Activated CD8-positive, alpha-beta T cell treated with anti-CD3 and anti-CD28 coated beads for 36 hours (primary cell): ENCODE data around the gene TPM1. TPM values are rescaled to one million over a fixed set of nuclear protein-coding genes. Genes with fewer than 3 reads are reported as not detected.

ENCODE experiments used
- ATAC-seq: fragments of 200-7000 bp; cut with Tn5 transposase; one replicate; pipeline ENCODE4 v1.10.0; 2021; ENCODE audit warnings: mild to moderate bottlenecking, moderate library complexity
- CTCF ChIA-PET: fragments of 350-600 bp; sonication (Branson Sonifier 250); formaldehyde crosslinking; loops from one replicate; lab custom pipeline; 2021; ENCODE audit warnings: antibody characterized with exemption; lab: Charles Lee
- POLR2A ChIA-PET: fragments of 350-600 bp; sonication (Branson Sonifier 250); formaldehyde crosslinking; loops from one replicate; lab custom pipeline; 2021; ENCODE audit warnings: antibody characterized with exemption; lab: Charles Lee
- DNase-seq: peaks from one replicate; pipeline ENCODE4 v3.0.0-alpha.2; 2020
- H3K27ac Mint-ChIP-seq: one replicate; pipeline ENCODE4 v1.8.0; 2021; ENCODE audit warnings: mild to moderate bottlenecking, mixed read lengths
- H3K27me3 Mint-ChIP-seq: one replicate; pipeline ENCODE4 v1.8.0; 2021; ENCODE audit warnings: mixed read lengths
- H3K36me3 Mint-ChIP-seq: one replicate; pipeline ENCODE4 v1.8.0; 2021; ENCODE audit warnings: low read depth, mixed read lengths
- H3K4me1 Mint-ChIP-seq: one replicate; pipeline ENCODE4 v1.8.0; 2021; ENCODE audit warnings: low read depth, mixed read lengths
- H3K4me3 Mint-ChIP-seq: one replicate; pipeline ENCODE4 v1.8.0; 2021; ENCODE audit warnings: mild to moderate bottlenecking, moderate library complexity, mixed read lengths
- H3K9me3 Mint-ChIP-seq: one replicate; pipeline ENCODE4 v1.8.0; 2021; ENCODE audit warnings: mixed read lengths
- CTCF ChIP-seq: fragments of 200-600 bp; IDR thresholded peaks from one replicate; pipeline ENCODE4 v1.8.0; 2022; ENCODE audit warnings: antibody characterized with exemption, mild to moderate bottlenecking
- intact Hi-C: fragments of 100-400 bp; cut with micrococcal nuclease; formaldehyde crosslinking; loops from one replicate; pipeline ENCODE4 v1.10.0; 2022
- total RNA-seq, 2 experiments: library from RNA; stranded (reverse); gene quantifications; one replicate each; pipeline ENCODE4 v1.2.3, GENCODE V29; 2021

Gene TPM1
- total RNA-seq, 2 experiments from 2014 or later = 6.0 to 6.3 TPM

DNA sequence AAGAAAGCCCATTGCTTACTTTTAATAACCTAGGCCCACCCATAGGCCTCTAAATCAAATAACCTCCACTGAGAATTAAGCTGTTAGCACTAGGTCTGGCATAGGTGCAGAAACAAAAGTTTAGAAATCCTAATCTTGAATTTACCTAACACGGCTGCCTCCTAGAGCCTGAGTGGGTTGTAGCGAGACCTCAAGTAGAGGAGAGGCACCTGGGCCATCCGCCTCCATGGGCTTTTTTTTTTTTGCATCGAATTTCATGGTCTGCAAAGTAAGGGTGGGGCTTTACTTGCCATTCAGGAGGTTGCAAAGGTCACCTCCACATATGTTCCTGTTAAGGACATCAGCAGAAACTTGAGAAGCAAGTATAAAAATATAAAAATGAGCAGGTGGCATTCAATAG is 6.6 kb upstream of the TPM1 start:
- ChIA-PET CTCF (interaction anchor here (7.9 kb wide), 1 partner anchor 12 kb away, joined by 43 read pairs; no protein-coding TSS in a partner anchor), POLR2A (no interaction called here)
- no peak for ATAC-seq
- intact Hi-C loops = no loop called here
- no peak for TF ChIP-seq CTCF
- no peak for DNase-seq
- no peaks in the 10 kb centered on the region for H3K9me3 Mint-ChIP-seq
- H3K27me3 Mint-ChIP-seq = peaks cover 8% of the 10 kb centered on the region
- no peak overlapping the region for H3K27ac Mint-ChIP-seq
- H3K4me1 Mint-ChIP-seq = no peaks in the 10 kb centered on the region
- no peaks in the 10 kb centered on the region for H3K36me3 Mint-ChIP-seq
- no peak overlapping the region for H3K4me3 Mint-ChIP-seq

DNA sequence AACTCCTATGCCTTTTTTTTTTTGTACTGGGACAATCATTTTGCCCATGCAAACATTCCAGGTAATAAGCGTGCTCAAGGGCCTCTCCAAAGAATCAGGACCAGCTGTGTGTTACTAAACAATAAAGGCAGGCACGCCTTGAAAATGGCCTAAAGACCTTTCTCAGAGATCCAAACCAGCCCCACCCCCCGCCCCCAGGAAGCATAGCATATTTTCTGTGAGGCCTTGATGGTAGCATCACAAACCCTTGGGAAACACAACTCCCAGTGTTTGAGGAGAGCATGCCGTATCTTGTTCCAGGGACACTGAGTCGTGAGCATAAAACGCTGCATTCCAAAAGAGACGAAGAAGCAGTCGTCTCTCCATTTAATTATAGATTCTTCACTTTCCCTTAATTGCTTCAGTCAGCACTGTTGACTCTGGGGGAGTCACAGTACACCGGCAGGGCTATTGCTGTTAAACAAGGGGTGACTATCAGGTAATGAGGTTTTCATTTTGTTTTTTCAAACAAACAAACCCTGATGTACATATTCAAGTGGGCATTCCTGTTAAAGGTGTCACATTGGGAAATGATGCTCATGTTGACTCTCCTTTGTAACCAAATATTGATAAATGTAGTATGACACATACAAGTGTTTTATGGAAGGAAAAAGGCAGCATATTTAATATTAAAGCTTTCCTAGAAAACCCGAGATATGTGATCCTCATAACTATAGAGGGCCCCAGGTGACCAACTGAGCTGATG is 4.4 kb upstream of the TPM1 start:
- Mint-ChIP-seq H3K4me3 (no peak overlapping the region), H3K36me3 (no peaks in the 10 kb centered on the region), H3K4me1 (peaks cover 2% of the 10 kb centered on the region), H3K27me3 (peaks cover 21% of the 10 kb centered on the region), H3K9me3 (no peaks in the 10 kb centered on the region), H3K27ac (no peak overlapping the region)
- intact Hi-C loops = no loop called here
- no peak for TF ChIP-seq CTCF
- ChIA-PET POLR2A (interaction anchor here (0.7 kb wide), 1 partner anchor 373 kb away, joined by 3 read pairs; no protein-coding TSS in a partner anchor), CTCF (interaction anchor here (2.6 to 7.9 kb wide), 2 partner anchors 10 kb away, joined by 30 to 43 read pairs; no protein-coding TSS in a partner anchor)
- DNase-seq (no peak), ATAC-seq (no peak)

DNA sequence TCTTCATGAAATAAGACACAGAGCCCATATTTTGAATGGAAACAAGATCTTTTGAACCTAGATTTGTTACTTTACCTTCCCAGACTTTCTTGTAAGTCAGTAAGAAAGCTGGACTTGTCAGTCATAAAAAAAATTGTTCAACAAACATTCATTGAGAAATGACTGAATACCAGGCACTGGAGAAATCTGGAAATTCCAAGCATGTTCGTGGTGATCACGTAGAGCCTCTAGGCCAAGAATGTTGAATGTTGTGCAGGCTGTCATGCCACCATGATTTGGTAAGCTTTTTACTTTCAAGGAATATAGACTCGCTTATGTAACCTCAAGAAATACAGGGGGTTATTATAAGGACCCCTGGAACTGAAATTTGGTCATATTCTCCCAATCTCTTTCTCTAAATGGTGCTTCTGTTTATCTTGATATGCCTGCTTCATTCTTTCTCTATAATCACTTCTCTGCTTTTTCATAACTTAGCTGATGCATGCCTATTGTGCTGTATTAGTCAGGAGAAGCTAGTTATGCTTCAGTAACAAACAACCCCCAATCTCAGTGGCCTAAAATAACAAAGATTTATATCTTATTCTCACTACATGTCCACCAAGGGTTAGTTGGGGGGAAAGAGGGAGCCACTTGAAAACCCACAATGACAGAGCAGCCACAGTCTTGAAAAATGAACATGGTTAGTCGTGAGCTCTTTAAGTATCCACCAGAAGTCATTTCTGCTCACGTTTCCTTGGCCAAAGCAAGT is 3.4 kb upstream of the TPM1 start:
- no peak overlapping the region for H3K27ac Mint-ChIP-seq
- no peaks in the 10 kb centered on the region for H3K9me3 Mint-ChIP-seq
- H3K4me1 Mint-ChIP-seq = peaks cover 4% of the 10 kb centered on the region
- intact Hi-C loops = no loop called here
- CTCF ChIA-PET = interaction anchor here (1.1 to 2.6 kb wide), 3 partner anchors 9 to 297 kb away, joined by 4 to 30 read pairs (median 5); no protein-coding TSS in a partner anchor
- no peak overlapping the region for H3K4me3 Mint-ChIP-seq
- no peak for TF ChIP-seq CTCF
- POLR2A ChIA-PET = interaction anchor here (0.7 to 1.8 kb wide), 3 partner anchors 10 to 372 kb away, joined by 3 read pairs; no protein-coding TSS in a partner anchor
- DNase-seq = no peak
- H3K27me3 Mint-ChIP-seq = peaks cover 29% of the 10 kb centered on the region
- no peak for ATAC-seq
- H3K36me3 Mint-ChIP-seq = no peaks in the 10 kb centered on the region

GRCh38 chr15:63039811-63040210 is 2.7 kb upstream of the TPM1 start:
- ChIA-PET POLR2A (interaction anchor here (1.1 to 1.8 kb wide), 2 partner anchors 9 to 10 kb away, joined by 3 read pairs; no protein-coding TSS in a partner anchor), CTCF (interaction anchor here (1.1 to 2.6 kb wide), 3 partner anchors 9 to 297 kb away, joined by 4 to 30 read pairs (median 5); no protein-coding TSS in a partner anchor)
- no peak for TF ChIP-seq CTCF
- DNase-seq (no peak), ATAC-seq (no peak)
- intact Hi-C loops = no loop called here
- no peaks in the 10 kb centered on the region for H3K9me3 Mint-ChIP-seq
- H3K27ac Mint-ChIP-seq = no peak overlapping the region
- H3K27me3 Mint-ChIP-seq = peaks cover 36% of the 10 kb centered on the region
- no peaks in the 10 kb centered on the region for H3K36me3 Mint-ChIP-seq
- H3K4me3 Mint-ChIP-seq = no peak overlapping the region
- H3K4me1 Mint-ChIP-seq = peaks cover 4% of the 10 kb centered on the region
